HL-60 (cell line): ENCODE data around the gene ELAVL1.

ENCODE experiments used
- DNase-seq, 2 experiments: peaks; one replicate each; pipeline ENCODE4 v3.0.0-alpha.2; 2010 to 2020; ENCODE audit warnings: low read depth in 1 of 2, low spot score in 1 of 2
- H3K27ac ChIP-seq: fragments of 250-450 bp; sonication (Bioruptor Pico); replicated peaks from 2 replicates; pipeline ENCODE4 v1.5.1; 2020; ENCODE audit warnings: mild to moderate bottlenecking, moderate library complexity
- H3K27me3 ChIP-seq: fragments of 250-450 bp; sonication (Bioruptor Pico); 2 replicates; pipeline ENCODE4 v1.5.1; 2021; ENCODE audit warnings: mild to moderate bottlenecking, moderate library complexity; ENCODE audit not compliant: insufficient read depth, poor library complexity, severe bottlenecking
- H3K4me3 ChIP-seq: replicated peaks from 2 replicates; pipeline ENCODE4 v1.5.1; 2011; ENCODE audit warnings: mild to moderate bottlenecking, control low read depth, low read length; ENCODE audit not compliant: insufficient read depth
- GABPA ChIP-seq: IDR thresholded peaks from 2 replicates; pipeline ENCODE4 v1.6.1; 2012; ENCODE audit warnings: low read depth
- POLR2AphosphoS5 ChIP-seq: IDR thresholded peaks from 2 replicates; pipeline ENCODE4 v1.6.1; 2012; ENCODE audit warnings: low read depth
- SPI1 ChIP-seq: IDR thresholded peaks from 2 replicates; pipeline ENCODE4 v1.6.1; 2012; ENCODE audit warnings: low read depth, mild to moderate bottlenecking, borderline replicate concordance
- TF ChIP-seq, protein P1 (sequence below): IDR thresholded peaks from one replicate; pipeline ENCODE4 v1.5.1; 2011; ENCODE audit warnings: low read length, control low read depth, inconsistent platforms; ENCODE audit not compliant: insufficient read depth
- TF ChIP-seq, protein P2 (sequence below): IDR thresholded peaks from 2 replicates; pipeline ENCODE4 v1.6.1; 2012; ENCODE audit warnings: low read depth; ENCODE audit not compliant: insufficient replicate concordance

Gene ELAVL1

DNA sequence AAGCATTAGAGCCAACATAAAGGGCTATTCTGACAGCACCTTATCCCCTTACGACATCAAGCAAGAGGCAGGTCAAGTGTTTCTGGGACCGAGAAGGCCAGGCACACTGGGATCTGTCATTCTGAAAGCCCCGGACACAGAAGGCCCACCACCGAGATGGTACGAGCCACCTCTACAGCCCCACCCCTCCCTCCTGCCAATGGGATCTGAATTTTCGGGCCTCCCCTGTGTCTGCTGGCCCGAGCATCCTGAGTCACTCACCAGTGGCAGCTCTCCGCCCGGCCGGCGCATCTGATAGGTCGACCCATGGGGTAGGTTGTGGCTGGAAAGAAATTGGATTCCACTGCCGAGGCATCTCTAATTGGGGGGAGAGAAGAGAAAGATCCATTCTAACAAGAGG is 64.6 kb downstream of the ELAVL1 start:
- H3K4me3 ChIP-seq, result no peak overlapping the region
- no peak for DNase-seq
- H3K27ac ChIP-seq, result no peak overlapping the region
- no peak for TF ChIP-seq POLR2AphosphoS5
- H3K27me3 ChIP-seq, result no peaks in the 10 kb centered on the region

DNA sequence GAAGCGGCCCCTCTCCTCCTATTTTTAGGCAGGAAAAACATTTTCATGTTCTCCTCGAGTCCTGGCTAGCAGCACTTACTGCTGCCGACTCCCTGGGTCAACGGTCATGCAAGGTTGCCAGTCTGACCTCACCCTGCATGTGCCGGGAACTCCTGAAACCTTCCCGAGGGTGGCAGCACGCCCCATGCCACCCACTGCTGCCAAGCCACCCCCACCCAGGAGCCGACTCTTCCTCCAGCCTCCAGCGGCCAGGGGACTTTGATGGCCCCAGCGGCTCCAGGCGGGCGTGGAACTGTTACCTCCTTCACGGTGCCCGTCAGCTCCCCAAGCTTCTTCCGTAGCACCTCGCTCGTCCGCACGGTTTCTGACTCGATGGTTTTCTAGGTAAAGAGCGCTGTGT is 70.7 kb downstream of the ELAVL1 start:
- H3K4me3 ChIP-seq, result no peak overlapping the region
- TF ChIP-seq POLR2AphosphoS5 (no peak), SPI1 (no peak), GABPA (no peak)
- TF ChIP-seq, protein P1, sequence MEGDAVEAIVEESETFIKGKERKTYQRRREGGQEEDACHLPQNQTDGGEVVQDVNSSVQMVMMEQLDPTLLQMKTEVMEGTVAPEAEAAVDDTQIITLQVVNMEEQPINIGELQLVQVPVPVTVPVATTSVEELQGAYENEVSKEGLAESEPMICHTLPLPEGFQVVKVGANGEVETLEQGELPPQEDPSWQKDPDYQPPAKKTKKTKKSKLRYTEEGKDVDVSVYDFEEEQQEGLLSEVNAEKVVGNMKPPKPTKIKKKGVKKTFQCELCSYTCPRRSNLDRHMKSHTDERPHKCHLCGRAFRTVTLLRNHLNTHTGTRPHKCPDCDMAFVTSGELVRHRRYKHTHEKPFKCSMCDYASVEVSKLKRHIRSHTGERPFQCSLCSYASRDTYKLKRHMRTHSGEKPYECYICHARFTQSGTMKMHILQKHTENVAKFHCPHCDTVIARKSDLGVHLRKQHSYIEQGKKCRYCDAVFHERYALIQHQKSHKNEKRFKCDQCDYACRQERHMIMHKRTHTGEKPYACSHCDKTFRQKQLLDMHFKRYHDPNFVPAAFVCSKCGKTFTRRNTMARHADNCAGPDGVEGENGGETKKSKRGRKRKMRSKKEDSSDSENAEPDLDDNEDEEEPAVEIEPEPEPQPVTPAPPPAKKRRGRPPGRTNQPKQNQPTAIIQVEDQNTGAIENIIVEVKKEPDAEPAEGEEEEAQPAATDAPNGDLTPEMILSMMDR, result no peak
- TF ChIP-seq, protein P2, sequence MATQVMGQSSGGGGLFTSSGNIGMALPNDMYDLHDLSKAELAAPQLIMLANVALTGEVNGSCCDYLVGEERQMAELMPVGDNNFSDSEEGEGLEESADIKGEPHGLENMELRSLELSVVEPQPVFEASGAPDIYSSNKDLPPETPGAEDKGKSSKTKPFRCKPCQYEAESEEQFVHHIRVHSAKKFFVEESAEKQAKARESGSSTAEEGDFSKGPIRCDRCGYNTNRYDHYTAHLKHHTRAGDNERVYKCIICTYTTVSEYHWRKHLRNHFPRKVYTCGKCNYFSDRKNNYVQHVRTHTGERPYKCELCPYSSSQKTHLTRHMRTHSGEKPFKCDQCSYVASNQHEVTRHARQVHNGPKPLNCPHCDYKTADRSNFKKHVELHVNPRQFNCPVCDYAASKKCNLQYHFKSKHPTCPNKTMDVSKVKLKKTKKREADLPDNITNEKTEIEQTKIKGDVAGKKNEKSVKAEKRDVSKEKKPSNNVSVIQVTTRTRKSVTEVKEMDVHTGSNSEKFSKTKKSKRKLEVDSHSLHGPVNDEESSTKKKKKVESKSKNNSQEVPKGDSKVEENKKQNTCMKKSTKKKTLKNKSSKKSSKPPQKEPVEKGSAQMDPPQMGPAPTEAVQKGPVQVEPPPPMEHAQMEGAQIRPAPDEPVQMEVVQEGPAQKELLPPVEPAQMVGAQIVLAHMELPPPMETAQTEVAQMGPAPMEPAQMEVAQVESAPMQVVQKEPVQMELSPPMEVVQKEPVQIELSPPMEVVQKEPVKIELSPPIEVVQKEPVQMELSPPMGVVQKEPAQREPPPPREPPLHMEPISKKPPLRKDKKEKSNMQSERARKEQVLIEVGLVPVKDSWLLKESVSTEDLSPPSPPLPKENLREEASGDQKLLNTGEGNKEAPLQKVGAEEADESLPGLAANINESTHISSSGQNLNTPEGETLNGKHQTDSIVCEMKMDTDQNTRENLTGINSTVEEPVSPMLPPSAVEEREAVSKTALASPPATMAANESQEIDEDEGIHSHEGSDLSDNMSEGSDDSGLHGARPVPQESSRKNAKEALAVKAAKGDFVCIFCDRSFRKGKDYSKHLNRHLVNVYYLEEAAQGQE, result no peak
- H3K27me3 ChIP-seq, result no peaks in the 10 kb centered on the region
- DNase-seq, result no peak
- no peak overlapping the region for H3K27ac ChIP-seq

DNA sequence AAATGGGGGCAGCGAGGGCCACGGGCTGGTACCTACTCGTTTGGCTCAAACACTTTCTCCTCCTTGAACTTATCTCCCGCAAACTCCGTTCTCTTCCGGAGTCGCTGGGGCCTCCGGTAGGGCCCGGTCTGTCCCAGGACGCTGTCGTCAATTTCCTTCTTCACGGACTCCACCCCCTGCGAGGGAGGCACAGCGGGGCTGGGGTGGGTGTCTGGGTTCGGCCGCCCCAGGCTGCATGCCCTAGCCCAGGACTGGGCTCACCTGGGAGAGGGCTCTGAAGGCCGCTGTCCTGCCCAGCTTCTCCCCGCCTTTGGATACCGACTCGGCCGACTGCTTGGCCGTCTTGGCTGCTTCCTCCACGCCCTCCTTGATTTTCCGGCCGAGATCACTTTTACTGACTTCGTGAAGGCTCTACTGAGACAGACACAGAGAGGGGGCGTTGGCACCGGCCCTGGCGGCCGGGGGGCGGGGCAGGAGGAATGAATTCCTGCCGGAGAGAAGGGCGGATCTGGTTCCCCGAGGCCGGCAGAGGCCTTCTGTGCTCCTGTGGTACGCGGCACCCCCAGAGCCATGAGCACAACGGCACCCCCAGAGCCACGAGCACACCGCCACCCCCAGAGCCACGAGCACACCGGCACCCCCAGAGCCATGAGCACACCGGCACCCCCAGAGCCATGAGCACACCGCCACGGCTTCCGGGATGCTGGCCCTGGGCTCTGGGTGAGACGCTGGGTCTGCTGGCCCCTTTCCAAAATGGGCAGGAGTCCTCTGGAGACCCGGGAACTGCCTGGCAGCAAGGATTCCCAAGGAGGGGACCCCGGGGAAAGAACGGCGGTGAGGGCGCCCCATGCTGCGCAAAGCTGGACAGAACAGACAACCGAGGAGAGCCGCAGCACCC is 71.4 kb downstream of the ELAVL1 start:
- no peak for DNase-seq
- no peak overlapping the region for H3K27ac ChIP-seq
- TF ChIP-seq, protein P1, result no peak
- TF ChIP-seq GABPA, result no peak

DNA sequence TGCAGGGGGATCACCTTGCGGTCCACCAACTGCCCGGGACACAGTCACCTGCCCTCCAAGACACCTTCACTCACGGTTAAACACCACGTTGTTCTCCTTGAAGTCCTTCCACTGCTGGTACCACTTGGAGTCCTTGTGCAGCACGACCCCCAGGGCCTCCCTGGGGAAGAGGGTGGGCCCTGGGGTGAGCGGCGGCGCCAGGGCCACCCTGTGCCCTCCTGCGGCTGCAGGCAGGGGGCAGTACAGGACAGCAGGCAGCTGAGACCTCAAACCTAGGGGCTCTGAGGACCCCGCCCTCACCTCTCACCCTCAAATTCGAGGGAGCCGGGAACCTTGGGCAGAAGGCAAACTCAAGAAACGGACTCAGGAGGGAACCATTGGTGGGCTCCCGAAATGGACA is 72.0 kb downstream of the ELAVL1 start:
- TF ChIP-seq, protein P2, result no peak
- TF ChIP-seq POLR2AphosphoS5 (0 out of 2 replicates have a peak, but pooled peaks have one; percentile 24), SPI1 (no peak), GABPA (no peak)
- H3K27ac ChIP-seq, result no peak overlapping the region
- no peak overlapping the region for H3K4me3 ChIP-seq
- DNase-seq, result no peak
- no peaks in the 10 kb centered on the region for H3K27me3 ChIP-seq

More for the DNA sequence above, 71.4 kb downstream of the ELAVL1 start:
- Histone ChIP-seq H3K4me3 (no peak overlapping the region), H3K27me3 (no peaks in the 10 kb centered on the region)

DNA sequence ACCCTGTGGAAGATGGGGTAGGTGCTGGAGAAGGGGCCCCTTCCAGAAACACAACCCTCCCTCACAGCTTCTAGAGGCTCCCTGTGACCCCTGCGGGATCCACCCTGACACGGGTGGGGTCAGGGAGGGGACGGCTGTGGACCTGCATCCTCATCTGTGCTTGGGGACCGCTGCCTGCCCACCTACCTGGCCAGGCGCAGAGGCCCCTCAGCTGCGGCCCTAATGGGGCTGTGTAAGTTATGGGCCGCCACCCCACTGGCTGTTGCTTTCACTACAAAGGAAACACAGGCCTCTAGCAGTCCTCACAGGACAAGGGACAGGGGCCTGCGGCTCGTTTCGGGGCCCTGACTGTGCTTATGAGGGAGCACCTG is 72.5 kb downstream of the ELAVL1 start:
- Histone ChIP-seq H3K27me3 (no peaks in the 10 kb centered on the region), H3K4me3 (no peak overlapping the region), H3K27ac (no peak overlapping the region)
- TF ChIP-seq, protein P1, result no peak
- TF ChIP-seq, protein P2, result no peak
- no peak for TF ChIP-seq POLR2AphosphoS5
- TF ChIP-seq SPI1, result no peak
- TF ChIP-seq GABPA, result no peak
- DNase-seq, result no peak
